ENCODE results near the gene GNG8.
A peak's percentile ranks its signal among the peaks of the same experiment; 100 is the strongest.

DNA sequence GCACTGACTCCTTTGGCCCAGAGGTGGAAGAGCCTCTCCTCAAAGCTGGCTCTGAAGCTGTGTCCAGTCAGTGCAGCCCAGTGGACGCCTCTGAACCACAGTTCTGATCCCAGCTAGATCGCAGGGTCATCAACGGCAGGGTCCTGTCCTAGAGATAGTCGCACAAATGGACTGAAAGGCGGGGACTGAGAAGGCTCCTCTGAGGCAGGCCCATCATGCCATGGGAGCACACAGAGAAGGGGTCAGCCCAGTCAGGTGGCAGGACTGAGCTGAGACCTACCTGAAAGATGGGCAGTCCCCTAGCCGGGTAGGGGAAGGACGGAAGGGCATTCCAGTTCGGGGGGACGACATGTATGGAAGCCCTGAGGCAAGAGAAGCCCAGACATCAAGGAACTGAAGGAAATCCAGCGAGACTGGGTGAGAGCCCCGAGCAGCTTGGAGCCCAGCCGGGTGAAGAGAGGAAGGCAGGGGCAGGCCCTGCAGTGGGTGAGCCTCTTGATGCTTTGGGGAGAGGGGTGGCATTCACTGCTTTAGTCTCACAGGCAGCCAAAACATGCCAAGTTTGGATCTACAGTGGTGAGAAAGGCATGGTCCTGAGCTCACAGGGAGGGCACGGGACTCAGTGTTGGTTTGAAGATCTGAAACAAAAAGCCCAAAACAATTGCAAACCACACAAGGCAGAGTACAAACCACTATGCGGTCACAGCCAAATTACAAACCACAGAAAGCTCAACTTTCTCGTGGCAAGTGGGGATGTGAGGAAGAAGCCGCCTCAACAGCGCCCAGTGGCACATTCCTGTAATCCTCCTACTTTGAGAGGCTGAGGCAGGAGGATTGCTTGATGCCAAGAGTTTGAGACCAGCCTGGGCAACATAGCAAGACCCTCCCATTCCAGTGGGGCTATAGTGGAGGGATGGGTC, 24.9 kb downstream of the GNG8 start:
- TF ChIP-seq, protein P1, sequence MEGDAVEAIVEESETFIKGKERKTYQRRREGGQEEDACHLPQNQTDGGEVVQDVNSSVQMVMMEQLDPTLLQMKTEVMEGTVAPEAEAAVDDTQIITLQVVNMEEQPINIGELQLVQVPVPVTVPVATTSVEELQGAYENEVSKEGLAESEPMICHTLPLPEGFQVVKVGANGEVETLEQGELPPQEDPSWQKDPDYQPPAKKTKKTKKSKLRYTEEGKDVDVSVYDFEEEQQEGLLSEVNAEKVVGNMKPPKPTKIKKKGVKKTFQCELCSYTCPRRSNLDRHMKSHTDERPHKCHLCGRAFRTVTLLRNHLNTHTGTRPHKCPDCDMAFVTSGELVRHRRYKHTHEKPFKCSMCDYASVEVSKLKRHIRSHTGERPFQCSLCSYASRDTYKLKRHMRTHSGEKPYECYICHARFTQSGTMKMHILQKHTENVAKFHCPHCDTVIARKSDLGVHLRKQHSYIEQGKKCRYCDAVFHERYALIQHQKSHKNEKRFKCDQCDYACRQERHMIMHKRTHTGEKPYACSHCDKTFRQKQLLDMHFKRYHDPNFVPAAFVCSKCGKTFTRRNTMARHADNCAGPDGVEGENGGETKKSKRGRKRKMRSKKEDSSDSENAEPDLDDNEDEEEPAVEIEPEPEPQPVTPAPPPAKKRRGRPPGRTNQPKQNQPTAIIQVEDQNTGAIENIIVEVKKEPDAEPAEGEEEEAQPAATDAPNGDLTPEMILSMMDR (IDR thresholded peaks at IDR 0.05), result no peak
- TF ChIP-seq SIN3A (IDR thresholded peaks at IDR 0.05; ENCODE audit: borderline replicate concordance, low read depth, low read length), result 0 out of 2 replicates have a peak, but pooled peaks have one; percentile 26
- TF ChIP-seq RFX5 (IDR thresholded peaks at IDR 0.05; ENCODE audit: low read length), result no peak
- TF ChIP-seq TAF1 (IDR thresholded peaks at IDR 0.05; ENCODE audit: borderline replicate concordance, low read depth, low read length), result no peak
- TF ChIP-seq ELF1 (IDR thresholded peaks at IDR 0.05), result no peak
